T-helper 2 cell (primary cell): ENCODE data around the gene PARP3.
A peak's percentile ranks its signal among the peaks of the same experiment; 100 is the strongest.

Source experiments
- DNase-seq, 5 experiments: peaks; one replicate each; pipeline versions ENCODE4 v3.0.0 to v3.0.0-alpha.2; 2012 to 2022

Gene PARP3

GRCh38 chr3:51967384-51968169 lies 25.4 kb downstream of the PARP3 start, which contains the start of gene PCBP4:
PCBP4 (minus strand) TSS chr3:51967454; CDS start chr3:51961240, 6,214 bp downstream.
- peak in 3 of 5 experiments; percentile 25 to 53 (median 32) for DNase-seq

GRCh38 chr3:51968170-51968775 lies 26.1 kb downstream of the PARP3 start:
- DNase-seq: no peak

- DNase-seq: no peak
These were observed 26.9 kb downstream of the PARP3 start for GRCh38 chr3:51968883-51969678.

GRCh38 chr3:51969841-51970240 lies 27.7 kb downstream of the PARP3 start:
- no peak for DNase-seq

GRCh38 chr3:51970606-51971300 lies 28.6 kb downstream of the PARP3 start:
- DNase-seq: no peak

- no peak for DNase-seq
These were observed 29.2 kb downstream of the PARP3 start for GRCh38 chr3:51971350-51971749.

GRCh38 chr3:51974277-51974962 lies 32.3 kb downstream of the PARP3 start:
- DNase-seq: peak in 1 of 5 experiments; percentile 32

GRCh38 chr3:51974963-51975851 lies 33.0 kb downstream of the PARP3 start, which contains the start of gene ABHD14A:
ABHD14A (plus strand) TSS chr3:51975064; CDS start chr3:51975136, 72 bp downstream.
- peak; percentile 58 to 81 (median 70) for DNase-seq

GRCh38 chr3:51975852-51976549 lies 33.8 kb downstream of the PARP3 start:
- DNase-seq: peak in 1 of 5 experiments; percentile 23

GRCh38 chr3:51977446-51978142 lies 35.4 kb downstream of the PARP3 start:
- peak in 2 of 5 experiments; percentile 26 to 81 for DNase-seq

GRCh38 chr3:51978143-51978502 lies 36.0 kb downstream of the PARP3 start:
- DNase-seq: no peak

- no peak for DNase-seq
These were observed 38.1 kb downstream of the PARP3 start for GRCh38 chr3:51980253-51980652.

GRCh38 chr3:51982352-51982837 lies 40.2 kb downstream of the PARP3 start:
- peak in 1 of 5 experiments; percentile 51 for DNase-seq

GRCh38 chr3:51982838-51983577 lies 40.8 kb downstream of the PARP3 start, which contains the start of gene ACY1:
ACY1 (plus strand) TSS chr3:51983535; CDS start chr3:51984065, 530 bp downstream.
- DNase-seq: peak; percentile 50 to 72 (median 65)

- no peak for DNase-seq
These were observed 41.6 kb downstream of the PARP3 start for GRCh38 chr3:51983578-51984268.

GRCh38 chr3:51984269-51984647 lies 42.1 kb downstream of the PARP3 start:
- DNase-seq: no peak

- DNase-seq: no peak
These were observed 42.9 kb downstream of the PARP3 start for GRCh38 chr3:51985063-51985462.
